ENCODE measurements around the gene SCO2.
A peak's percentile ranks its signal among the peaks of the same experiment; 100 is the strongest.

Gene SCO2

DNA sequence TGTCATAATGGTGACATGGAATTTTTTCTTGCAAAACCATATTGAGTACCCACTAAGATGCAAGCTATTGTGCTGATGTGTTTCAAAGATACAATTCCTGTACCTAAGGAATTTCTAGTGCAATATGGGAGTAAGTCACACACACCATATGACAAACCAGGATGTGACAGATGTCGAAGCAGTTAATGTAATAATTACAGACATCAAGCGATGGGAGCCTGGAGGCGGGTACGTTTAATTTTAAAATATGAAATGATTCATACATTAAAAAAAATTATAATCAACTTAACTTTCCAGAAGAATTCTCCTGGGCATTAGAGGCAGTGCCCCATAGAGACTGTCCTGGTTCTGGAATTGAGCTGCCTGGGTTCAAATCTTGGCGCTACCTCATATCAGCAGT is 31.3 kb upstream of the SCO2 start:
- TF ChIP-seq, protein P1, sequence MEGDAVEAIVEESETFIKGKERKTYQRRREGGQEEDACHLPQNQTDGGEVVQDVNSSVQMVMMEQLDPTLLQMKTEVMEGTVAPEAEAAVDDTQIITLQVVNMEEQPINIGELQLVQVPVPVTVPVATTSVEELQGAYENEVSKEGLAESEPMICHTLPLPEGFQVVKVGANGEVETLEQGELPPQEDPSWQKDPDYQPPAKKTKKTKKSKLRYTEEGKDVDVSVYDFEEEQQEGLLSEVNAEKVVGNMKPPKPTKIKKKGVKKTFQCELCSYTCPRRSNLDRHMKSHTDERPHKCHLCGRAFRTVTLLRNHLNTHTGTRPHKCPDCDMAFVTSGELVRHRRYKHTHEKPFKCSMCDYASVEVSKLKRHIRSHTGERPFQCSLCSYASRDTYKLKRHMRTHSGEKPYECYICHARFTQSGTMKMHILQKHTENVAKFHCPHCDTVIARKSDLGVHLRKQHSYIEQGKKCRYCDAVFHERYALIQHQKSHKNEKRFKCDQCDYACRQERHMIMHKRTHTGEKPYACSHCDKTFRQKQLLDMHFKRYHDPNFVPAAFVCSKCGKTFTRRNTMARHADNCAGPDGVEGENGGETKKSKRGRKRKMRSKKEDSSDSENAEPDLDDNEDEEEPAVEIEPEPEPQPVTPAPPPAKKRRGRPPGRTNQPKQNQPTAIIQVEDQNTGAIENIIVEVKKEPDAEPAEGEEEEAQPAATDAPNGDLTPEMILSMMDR (IDR thresholded peaks at IDR 0.05; ENCODE audit: insufficient read depth, low read length, poor library complexity, severe bottlenecking) = no peak
- H3K27me3 ChIP-seq (replicated peaks; ENCODE audit: control insufficient read depth, insufficient read depth, low read length) = no peaks in the 10 kb centered on the region
- no peak for DNase-seq (ENCODE audit: extremely low read depth, insufficient read length)
- H3K36me3 ChIP-seq (ENCODE audit: control insufficient read depth, insufficient read depth, low read length) = no peaks in the 10 kb centered on the region
- H3K4me3 ChIP-seq (replicated peaks; ENCODE audit: low read depth, low read length) = no peak overlapping the region

DNA sequence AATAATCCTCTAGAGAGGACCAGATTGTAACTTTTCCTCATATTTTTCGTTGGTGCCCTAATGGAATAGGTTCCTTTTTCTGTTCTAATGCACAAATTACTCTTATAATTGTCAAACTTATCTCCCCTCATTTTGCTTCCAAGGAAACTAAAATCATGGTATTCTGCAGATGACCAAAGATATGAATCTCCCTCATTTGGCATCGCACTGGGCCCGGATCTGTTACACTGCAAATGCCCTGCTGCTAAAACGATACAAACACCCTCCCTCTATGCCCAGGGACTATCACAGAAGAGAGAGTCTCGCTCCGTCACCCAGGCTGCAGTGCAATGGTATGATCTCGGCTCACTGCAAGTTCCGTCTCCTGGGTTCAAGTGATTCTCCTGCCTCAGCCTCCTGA is 27.9 kb upstream of the SCO2 start:
- Histone ChIP-seq H3K36me3 (ENCODE audit: control insufficient read depth, insufficient read depth, low read length) (no peaks in the 10 kb centered on the region), H3K27me3 (replicated peaks; ENCODE audit: control insufficient read depth, insufficient read depth, low read length) (no peaks in the 10 kb centered on the region), H3K4me3 (replicated peaks; ENCODE audit: low read depth, low read length) (no peak overlapping the region)
- DNase-seq (ENCODE audit: extremely low read depth, insufficient read length) = no peak
- TF ChIP-seq, protein P1 (IDR thresholded peaks at IDR 0.05; ENCODE audit: insufficient read depth, low read length, poor library complexity, severe bottlenecking) = no peak

DNA sequence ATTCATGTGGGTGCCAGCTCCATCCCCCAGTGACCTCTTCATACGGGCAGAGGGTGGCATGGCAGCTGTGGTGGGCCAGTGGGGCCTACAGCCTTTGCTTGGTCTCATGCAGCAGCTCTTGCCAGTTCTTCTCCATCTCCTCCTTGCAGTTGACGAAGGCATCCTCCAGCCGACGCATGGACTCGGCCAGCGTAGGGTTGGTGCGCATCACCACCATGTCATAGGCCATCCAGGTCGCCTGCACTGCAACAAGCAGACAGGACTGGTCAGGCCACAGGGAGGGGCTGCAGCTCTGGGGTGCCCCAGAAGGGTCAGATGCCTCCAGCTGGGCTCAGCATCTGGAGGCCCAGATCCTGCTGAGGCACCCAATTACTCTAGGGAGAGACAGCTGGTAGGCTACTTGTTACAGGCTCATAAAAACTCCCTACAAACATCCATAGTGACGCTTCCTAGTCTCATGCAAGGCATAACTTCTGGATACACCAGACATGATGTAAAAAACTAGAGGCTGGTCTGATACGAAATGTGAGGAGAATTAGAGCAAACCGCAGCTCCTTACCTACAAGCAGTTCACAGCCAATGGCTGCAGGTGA is 25.9 kb upstream of the SCO2 start:
- no peak for DNase-seq (ENCODE audit: extremely low read depth, insufficient read length)
- H3K4me3 ChIP-seq (replicated peaks; ENCODE audit: low read depth, low read length) = no peak overlapping the region
- no peaks in the 10 kb centered on the region for H3K36me3 ChIP-seq (ENCODE audit: control insufficient read depth, insufficient read depth, low read length)
- TF ChIP-seq, protein P1 (IDR thresholded peaks at IDR 0.05; ENCODE audit: insufficient read depth, low read length, poor library complexity, severe bottlenecking) = no peak
- no peaks in the 10 kb centered on the region for H3K27me3 ChIP-seq (replicated peaks; ENCODE audit: control insufficient read depth, insufficient read depth, low read length)

DNA sequence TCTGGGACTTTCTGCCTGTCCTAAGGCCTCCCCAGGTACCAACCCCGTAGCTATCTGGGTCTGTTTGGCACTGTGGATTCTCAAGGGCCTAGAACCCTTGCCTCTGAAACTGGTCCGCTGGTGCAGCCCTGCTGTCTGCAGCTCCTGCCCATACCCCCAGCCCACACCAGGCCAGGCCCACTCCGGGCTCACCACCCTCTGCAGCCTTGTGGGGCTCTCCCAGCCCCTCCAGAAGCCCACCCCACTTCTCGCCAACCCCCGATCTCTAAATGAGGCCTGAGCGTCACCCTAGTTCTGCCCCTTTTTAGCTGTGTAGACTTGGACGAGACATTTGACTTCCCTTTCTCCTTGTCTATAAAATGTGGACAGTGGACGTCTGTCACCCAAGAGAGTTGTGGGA is 25.0 kb upstream of the SCO2 start:
- DNase-seq (ENCODE audit: extremely low read depth, insufficient read length) = no peak
- TF ChIP-seq, protein P1 (IDR thresholded peaks at IDR 0.05; ENCODE audit: insufficient read depth, low read length, poor library complexity, severe bottlenecking) = no peak
- no peaks in the 10 kb centered on the region for H3K27me3 ChIP-seq (replicated peaks; ENCODE audit: control insufficient read depth, insufficient read depth, low read length)
- H3K4me3 ChIP-seq (replicated peaks; ENCODE audit: low read depth, low read length) = no peak overlapping the region
- no peaks in the 10 kb centered on the region for H3K36me3 ChIP-seq (ENCODE audit: control insufficient read depth, insufficient read depth, low read length)

DNA sequence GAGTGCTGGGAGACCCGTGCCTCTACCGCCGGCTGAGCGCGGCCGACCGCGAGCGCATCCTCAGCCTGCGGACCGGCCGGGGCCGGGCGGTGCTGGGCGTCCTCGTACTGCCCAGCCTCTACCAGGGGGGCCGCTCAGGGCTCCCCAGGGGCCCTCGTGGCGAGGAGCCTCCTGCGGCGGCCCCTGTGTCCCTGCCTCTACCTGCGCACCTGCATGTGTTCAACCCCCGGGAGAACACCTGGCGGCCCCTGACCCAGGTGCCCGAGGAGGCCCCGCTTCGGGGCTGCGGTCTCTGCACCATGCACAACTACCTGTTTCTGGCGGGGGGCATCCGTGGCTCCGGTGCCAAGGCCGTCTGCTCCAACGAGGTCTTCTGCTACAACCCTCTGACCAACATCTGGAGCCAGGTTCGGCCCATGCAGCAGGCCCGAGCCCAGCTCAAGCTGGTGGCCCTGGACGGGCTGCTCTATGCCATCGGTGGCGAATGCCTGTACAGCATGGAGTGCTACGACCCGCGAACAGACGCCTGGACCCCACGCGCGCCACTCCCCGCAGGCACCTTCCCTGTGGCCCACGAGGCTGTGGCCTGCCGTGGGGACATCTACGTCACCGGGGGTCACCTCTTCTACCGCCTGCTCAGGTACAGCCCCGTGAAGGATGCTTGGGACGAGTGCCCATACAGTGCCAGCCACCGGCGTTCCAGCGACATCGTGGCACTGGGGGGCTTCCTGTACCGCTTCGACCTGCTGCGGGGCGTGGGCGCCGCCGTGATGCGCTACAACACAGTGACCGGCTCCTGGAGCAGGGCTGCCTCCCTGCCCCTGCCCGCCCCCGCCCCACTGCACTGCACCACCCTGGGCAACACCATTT is 23.8 kb upstream of the SCO2 start:
- no peak for DNase-seq (ENCODE audit: extremely low read depth, insufficient read length)
- Histone ChIP-seq H3K36me3 (ENCODE audit: control insufficient read depth, insufficient read depth, low read length) (no peaks in the 10 kb centered on the region), H3K27me3 (replicated peaks; ENCODE audit: control insufficient read depth, insufficient read depth, low read length) (no peaks in the 10 kb centered on the region), H3K4me3 (replicated peaks; ENCODE audit: low read depth, low read length) (peak overlapping the region; percentile 40)
- TF ChIP-seq, protein P1 (IDR thresholded peaks at IDR 0.05; ENCODE audit: insufficient read depth, low read length, poor library complexity, severe bottlenecking) = no peak

Measured in GM06990 (cell line).